Lower leg skin (tissue), 3 donors: Measurements from ENCODE around the gene CAMK1.

Source experiments
- CTCF ChIP-seq, 3 donors: fragments of 450-650 bp; IDR thresholded peaks; one replicate each; pipeline ENCODE4 v1.5.1; 2016; ENCODE audit warnings: antibody characterized with exemption in 3 of 3, mild to moderate bottlenecking in 3 of 3, moderate library complexity in 2 of 3
- POLR2A ChIP-seq, 2 donors: fragments of 450-650 bp; IDR thresholded peaks; one replicate each; pipeline ENCODE4 v1.6.1; 2016 to 2017; ENCODE audit warnings: antibody characterized with exemption in 2 of 2, mild to moderate bottlenecking in 1 of 2, moderate library complexity in 1 of 2

- no peak for TF ChIP-seq POLR2A (IDR thresholded peaks at IDR 0.05)
- no peak for TF ChIP-seq CTCF (IDR thresholded peaks at IDR 0.05)
Observed at GRCh38 chr3:9749645-9750555, 19.8 kb downstream of the CAMK1 start, which contains the start of gene OGG1.
